Ovary (tissue), 3 donors: Measurements from ENCODE around the gene TBC1D1.

Experiments used
- CTCF ChIP-seq, 3 donors: fragments of 450-650 bp in 2 of 3; fragments of 200-600 bp in 1 of 3; IDR thresholded peaks; one replicate each; pipeline versions ENCODE4 v1.5.1 to v1.8.0; 2016 to 2022; ENCODE audit warnings: antibody characterized with exemption in 3 of 3, mild to moderate bottlenecking in 1 of 3
- EP300 ChIP-seq: sonication (generic); formaldehyde crosslinking; IDR thresholded peaks from one replicate; pipeline ENCODE4 v1.6.1; 2017; ENCODE audit warnings: antibody characterized with exemption
- POLR2A ChIP-seq: fragments of 450-650 bp; IDR thresholded peaks from one replicate; pipeline ENCODE4 v1.6.1; 2017; ENCODE audit warnings: antibody characterized with exemption, mild to moderate bottlenecking, moderate library complexity
- donor health status: DM: no; HTN: no; CAD: no.

- TF ChIP-seq CTCF (IDR thresholded peaks at IDR 0.05) (no peak), EP300 (no peak), POLR2A (no peak)
Measured at GRCh38 chr4:37893164-37893563, 2.3 kb downstream of the TBC1D1 start.
